ENCODE results near the gene AATK. TPM values are rescaled to one million over a fixed set of nuclear protein-coding genes. Genes with fewer than 3 reads are reported as not detected.

AATK gene
- total and polyA plus RNA-seq, 2 donors (not counting 3 experiments of a cell fraction or from before 2014, with no cell fraction given) = 0.69 to 1.00 TPM

DNA sequence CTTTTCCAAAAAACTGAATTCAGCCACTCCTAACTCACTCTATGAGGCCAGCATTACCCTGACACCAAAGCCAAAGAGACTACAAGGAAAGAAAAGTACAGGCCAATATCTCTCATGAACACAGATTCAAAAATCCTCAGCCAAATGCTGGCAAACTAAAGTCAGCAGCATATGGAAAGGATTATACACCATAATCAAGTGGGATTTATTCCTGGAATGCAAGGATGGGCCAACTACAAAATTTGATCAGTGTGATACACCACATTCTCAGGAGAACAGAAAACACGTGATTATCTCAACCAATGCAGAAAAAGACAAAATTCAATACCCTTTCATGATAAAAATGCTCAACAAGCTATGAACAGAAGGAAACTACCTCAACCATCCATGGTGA is 7.7 kb upstream of the AATK start:
- Histone ChIP-seq H3K79me2 (ENCODE audit: control insufficient read depth, insufficient read depth, low read length) (no peaks in the 10 kb centered on the region), H3K27ac (ENCODE audit: insufficient read depth, low read depth, low read length) (no peak overlapping the region), H2AFZ (ENCODE audit: low read depth, low read length) (no peak overlapping the region), H3K36me3 (ENCODE audit: control insufficient read depth in 2 of 2, extremely low read depth in 1 of 2, insufficient read depth in 2 of 2, low read length in 2 of 2) (no peaks in the 10 kb centered on the region), H3K27me3 (ENCODE audit: control insufficient read depth in 2 of 2, insufficient read depth in 2 of 2, low read length in 2 of 2) (no peaks in the 10 kb centered on the region), H3K9me3 (replicated peaks; ENCODE audit: control insufficient read depth, insufficient read depth, low read length) (no peaks in the 10 kb centered on the region), H4K20me1 (replicated peaks; ENCODE audit: control insufficient read depth, extremely low read depth, insufficient read depth, low read length) (no peaks in the 10 kb centered on the region), H3K4me1 (ENCODE audit: control insufficient read depth, extremely low read depth, insufficient read depth, low read length) (no peaks in the 10 kb centered on the region), H3K4me2 (ENCODE audit: insufficient read depth, low read length) (no peak overlapping the region), H3K9me1 (replicated peaks; ENCODE audit: control insufficient read depth, extremely low read depth, insufficient read depth, low read length) (no peaks in the 10 kb centered on the region), H3K9ac (replicated peaks; ENCODE audit: extremely low read depth, insufficient read depth, low read length) (no peak overlapping the region), H3K4me3 (replicated peaks in 1 of 3; ENCODE audit: insufficient read depth in 1 of 3, low read depth in 1 of 3, low read length in 3 of 3) (no peak overlapping the region)
- FAIRE-seq (no peak), DNase-seq (ENCODE audit: low read depth, low spot score) (no peak)
- ChIA-PET CTCF (interaction anchor here (1.3 kb wide), 1 partner anchor 15 kb away, joined by 4 read pairs; no protein-coding TSS in a partner anchor), POLR2A (no interaction called here)
- no TSS peak for BruUV-seq (replicated peaks)
- intact Hi-C loops (cut with micrococcal nuclease) = no loop called here
- dilution Hi-C loops (cut with MboI; ENCODE audit: extremely low pct_ligation_motif_present, low sequenced_read_pairs) = no loop called here
- TF ChIP-seq, protein P1, sequence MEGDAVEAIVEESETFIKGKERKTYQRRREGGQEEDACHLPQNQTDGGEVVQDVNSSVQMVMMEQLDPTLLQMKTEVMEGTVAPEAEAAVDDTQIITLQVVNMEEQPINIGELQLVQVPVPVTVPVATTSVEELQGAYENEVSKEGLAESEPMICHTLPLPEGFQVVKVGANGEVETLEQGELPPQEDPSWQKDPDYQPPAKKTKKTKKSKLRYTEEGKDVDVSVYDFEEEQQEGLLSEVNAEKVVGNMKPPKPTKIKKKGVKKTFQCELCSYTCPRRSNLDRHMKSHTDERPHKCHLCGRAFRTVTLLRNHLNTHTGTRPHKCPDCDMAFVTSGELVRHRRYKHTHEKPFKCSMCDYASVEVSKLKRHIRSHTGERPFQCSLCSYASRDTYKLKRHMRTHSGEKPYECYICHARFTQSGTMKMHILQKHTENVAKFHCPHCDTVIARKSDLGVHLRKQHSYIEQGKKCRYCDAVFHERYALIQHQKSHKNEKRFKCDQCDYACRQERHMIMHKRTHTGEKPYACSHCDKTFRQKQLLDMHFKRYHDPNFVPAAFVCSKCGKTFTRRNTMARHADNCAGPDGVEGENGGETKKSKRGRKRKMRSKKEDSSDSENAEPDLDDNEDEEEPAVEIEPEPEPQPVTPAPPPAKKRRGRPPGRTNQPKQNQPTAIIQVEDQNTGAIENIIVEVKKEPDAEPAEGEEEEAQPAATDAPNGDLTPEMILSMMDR (IDR thresholded peaks at IDR 0.05; ENCODE audit: extremely low read depth in 1 of 2, insufficient read depth in 1 of 2, low read depth in 1 of 2, low read length in 2 of 2) = no peak
- no peak for TF ChIP-seq JUN (IDR thresholded peaks at IDR 0.05; ENCODE audit: borderline replicate concordance, insufficient read depth, insufficient read length, low read depth)
- no peak for TF ChIP-seq FOS (IDR thresholded peaks at IDR 0.05; ENCODE audit: borderline replicate concordance, insufficient read depth, low read length)
- no peak for TF ChIP-seq GATA2 (IDR thresholded peaks at IDR 0.05; ENCODE audit: insufficient read depth, insufficient read length, low read depth, low read length)
- TF ChIP-seq, protein P2, sequence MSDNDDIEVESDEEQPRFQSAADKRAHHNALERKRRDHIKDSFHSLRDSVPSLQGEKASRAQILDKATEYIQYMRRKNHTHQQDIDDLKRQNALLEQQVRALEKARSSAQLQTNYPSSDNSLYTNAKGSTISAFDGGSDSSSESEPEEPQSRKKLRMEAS (IDR thresholded peaks at IDR 0.05; ENCODE audit: insufficient read depth, insufficient read length) = no peak
- TF ChIP-seq POLR2AphosphoS5 (IDR thresholded peaks at IDR 0.05; ENCODE audit: insufficient read depth, low read depth, low read length) = no peak

All from endothelial cell of umbilical vein (primary cell).